GM12801 (cell line): Measurements from ENCODE around the gene PDGFB.

Source experiments
- CTCF ChIP-seq: IDR thresholded peaks from one replicate; pipeline ENCODE4 v1.5.1; 2011; ENCODE audit warnings: control low read depth; ENCODE audit not compliant: insufficient read length; ENCODE audit errors: extremely low read depth

The PDGFB gene

GRCh38 chr22:39219071-39220039 lies 25.4 kb downstream of the PDGFB start:
- no peak for TF ChIP-seq CTCF

- TF ChIP-seq CTCF = no peak
Measured at GRCh38 chr22:39216143-39216490, 28.7 kb downstream of the PDGFB start.

- TF ChIP-seq CTCF = no peak
Measured at GRCh38 chr22:39215426-39216142, 29.2 kb downstream of the PDGFB start.

- TF ChIP-seq CTCF = no peak
Measured at GRCh38 chr22:39215070-39215396, 29.7 kb downstream of the PDGFB start.

GRCh38 chr22:39214383-39215069 lies 30.3 kb downstream of the PDGFB start:
- TF ChIP-seq CTCF = no peak

- no peak for TF ChIP-seq CTCF
Measured at GRCh38 chr22:39214006-39214382, 30.8 kb downstream of the PDGFB start.

GRCh38 chr22:39212721-39213376 lies 31.9 kb downstream of the PDGFB start:
- TF ChIP-seq CTCF = no peak
